Measurements from ENCODE around the gene ANHX. TPM values are rescaled to one million over a fixed set of nuclear protein-coding genes. Genes with fewer than 3 reads are reported as not detected.

Gene ANHX
- total RNA-seq, 1 donor from 2014 or later: not detected

GRCh38 chr12:133236556-133236955 lies 879 bp upstream of the ANHX start:
- Histone ChIP-seq H3K36me3 (no peaks in the 10 kb centered on the region), H3K4me3 (no peak overlapping the region), H3K27me3 (ENCODE audit: low read depth) (peaks cover 6% of the 10 kb centered on the region), H3K27ac (no peak overlapping the region), H3K9me3 (peaks cover 4% of the 10 kb centered on the region), H3K4me1 (no peaks in the 10 kb centered on the region)
- ATAC-seq (no peak), DNase-seq (no peak)
- intact Hi-C loops (cut with DNase I): no loop called here
- no peak for TF ChIP-seq CTCF (IDR thresholded peaks at IDR 0.05)

DNA sequence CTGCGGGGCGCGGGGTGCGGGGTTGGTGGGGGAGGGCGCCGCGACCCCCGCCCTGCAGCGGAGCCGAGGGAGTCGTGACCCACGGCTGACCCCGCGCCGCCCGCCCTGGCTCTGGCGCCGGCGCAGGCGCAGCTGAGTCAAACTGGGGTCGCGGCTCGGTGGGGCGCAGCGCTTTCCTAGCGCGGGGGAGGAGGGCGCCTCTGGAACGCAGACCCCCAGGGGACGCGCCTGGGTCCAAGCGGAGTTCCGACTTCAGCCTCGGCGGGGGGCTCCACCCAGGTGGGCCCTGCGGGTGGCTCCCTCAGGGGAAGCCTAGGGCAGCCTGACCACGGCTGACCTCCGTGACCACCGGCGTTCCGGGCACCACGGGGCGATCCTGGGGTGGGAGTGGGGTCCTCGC lies 467 bp upstream of the ANHX start:
- H3K4me1 ChIP-seq: no peaks in the 10 kb centered on the region
- peaks cover 4% of the 10 kb centered on the region for H3K9me3 ChIP-seq
- no peaks in the 10 kb centered on the region for H3K36me3 ChIP-seq
- DNase-seq (no peak), ATAC-seq (no peak)
- no peak for TF ChIP-seq CTCF (IDR thresholded peaks at IDR 0.05)
- H3K4me3 ChIP-seq: no peak overlapping the region
- intact Hi-C loops (cut with DNase I): no loop called here
- peaks cover 6% of the 10 kb centered on the region for H3K27me3 ChIP-seq (ENCODE audit: low read depth)
- H3K27ac ChIP-seq: no peak overlapping the region

DNA sequence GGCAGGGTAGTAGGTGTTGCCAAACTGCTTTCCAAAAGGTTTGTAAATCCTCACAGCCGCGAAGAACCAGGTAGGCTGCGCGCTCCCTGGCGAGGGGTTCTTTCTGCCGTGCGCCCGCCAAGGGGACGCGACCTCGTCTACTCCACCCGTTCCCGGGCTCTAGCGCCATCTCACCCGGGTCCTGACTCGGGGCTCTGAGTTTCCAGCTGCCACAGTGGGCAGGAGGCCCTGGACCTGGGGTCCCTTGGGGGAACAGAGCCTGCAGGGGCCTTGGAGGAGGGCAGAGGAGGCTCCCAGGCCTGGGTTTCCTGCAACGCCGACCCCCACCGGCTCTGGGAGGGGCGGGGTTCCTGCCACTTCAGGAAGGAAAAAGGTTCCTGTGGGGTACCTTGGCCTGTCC lies 706 bp downstream of the ANHX start:
- Histone ChIP-seq H3K4me3 (no peak overlapping the region), H3K9me3 (peaks cover 4% of the 10 kb centered on the region), H3K27ac (no peak overlapping the region), H3K27me3 (ENCODE audit: low read depth) (peaks cover 6% of the 10 kb centered on the region), H3K4me1 (no peaks in the 10 kb centered on the region), H3K36me3 (no peaks in the 10 kb centered on the region)
- intact Hi-C loops (cut with DNase I): no loop called here
- ATAC-seq: no peak
- DNase-seq: no peak
- TF ChIP-seq CTCF (IDR thresholded peaks at IDR 0.05): no peak

DNA sequence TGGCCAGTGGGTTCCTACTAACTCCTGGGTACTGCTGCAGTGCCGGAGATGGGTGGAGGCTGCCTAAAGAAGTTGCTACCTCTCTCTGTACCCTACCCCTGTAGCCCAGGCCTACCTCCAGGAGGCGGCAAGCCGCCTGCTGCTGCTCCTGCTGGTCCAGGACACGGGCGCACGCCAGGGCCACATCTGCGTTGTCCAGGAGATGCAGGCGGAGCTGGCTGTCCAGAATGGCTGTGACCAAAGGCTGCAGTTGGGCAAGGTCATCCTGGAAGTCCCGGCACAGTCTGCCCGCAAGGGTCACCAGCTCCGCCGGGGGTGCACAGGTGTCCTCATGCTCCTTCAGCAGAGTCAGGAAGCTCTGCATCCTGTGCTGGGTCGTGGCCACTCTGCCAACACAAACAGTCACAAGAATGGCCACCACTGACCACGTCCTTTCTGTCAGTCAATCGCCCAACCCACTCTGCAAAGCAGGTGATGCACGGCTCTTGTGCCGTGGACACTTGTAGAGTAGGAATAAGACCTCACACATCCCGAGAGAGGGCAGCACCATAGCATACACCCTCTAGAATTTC lies 1.6 kb downstream of the ANHX start:
- Histone ChIP-seq H3K36me3 (no peaks in the 10 kb centered on the region), H3K4me3 (no peak overlapping the region), H3K27me3 (ENCODE audit: low read depth) (peaks cover 6% of the 10 kb centered on the region), H3K27ac (no peak overlapping the region), H3K9me3 (no peaks in the 10 kb centered on the region), H3K4me1 (no peaks in the 10 kb centered on the region)
- intact Hi-C loops (cut with DNase I): no loop called here
- no peak for TF ChIP-seq CTCF (IDR thresholded peaks at IDR 0.05)
- ATAC-seq: no peak
- no peak for DNase-seq

GRCh38 chr12:133233006-133233405 lies 2.7 kb downstream of the ANHX start:
- H3K4me1 ChIP-seq: no peaks in the 10 kb centered on the region
- no peak for TF ChIP-seq CTCF (IDR thresholded peaks at IDR 0.05)
- no peaks in the 10 kb centered on the region for H3K9me3 ChIP-seq
- DNase-seq (no peak), ATAC-seq (no peak)
- peaks cover 6% of the 10 kb centered on the region for H3K27me3 ChIP-seq (ENCODE audit: low read depth)
- no peak overlapping the region for H3K4me3 ChIP-seq
- no peaks in the 10 kb centered on the region for H3K36me3 ChIP-seq
- H3K27ac ChIP-seq: no peak overlapping the region
- intact Hi-C loops (cut with DNase I): no loop called here

DNA sequence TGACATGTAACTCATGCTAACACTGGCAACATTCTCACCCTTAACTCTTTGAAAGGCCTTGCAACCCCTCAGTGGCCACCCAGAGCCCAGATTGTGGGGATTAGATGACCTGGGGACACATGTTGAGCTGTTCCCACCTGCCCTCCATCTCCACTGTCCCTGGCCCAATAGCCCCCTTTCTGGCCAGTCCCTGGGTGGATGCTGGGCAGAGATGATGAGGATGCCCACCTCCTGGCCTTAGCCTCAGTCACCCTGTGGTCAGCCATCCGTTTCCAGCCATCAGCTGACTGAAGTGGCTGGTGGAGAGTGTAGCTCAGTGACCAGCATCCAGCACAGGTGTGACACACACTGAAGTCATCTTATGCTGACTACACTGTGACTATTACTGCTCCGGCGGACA lies 4.7 kb downstream of the ANHX start:
- H3K9me3 ChIP-seq: no peaks in the 10 kb centered on the region
- DNase-seq (no peak), ATAC-seq (no peak)
- intact Hi-C loops (cut with DNase I): no loop called here
- H3K27ac ChIP-seq: no peak overlapping the region
- H3K27me3 ChIP-seq (ENCODE audit: low read depth): no peaks in the 10 kb centered on the region
- no peaks in the 10 kb centered on the region for H3K4me1 ChIP-seq
- H3K4me3 ChIP-seq: no peak overlapping the region
- TF ChIP-seq CTCF (IDR thresholded peaks at IDR 0.05): no peak
- H3K36me3 ChIP-seq: no peaks in the 10 kb centered on the region

Measured in lower lobe of right lung (tissue), 2 donors.